Measurements from ENCODE around the gene GJC1.
A peak's percentile ranks its signal among the peaks of the same experiment; 100 is the strongest.

GJC1 gene

GRCh38 chr17:44829523-44830358 is at the start of gene GJC1:
TSS of gene GJC1 (minus strand) at chr17:44830287. CDS start at chr17:44805817, 24,470 bp downstream.
- peak within 1 kb of the TSS; percentile 86 for H3K4me3 ChIP-seq (ENCODE audit: low read depth, low read length)
- DNase-seq (ENCODE audit: low read depth, low spot score): peak; percentile 43
- TF ChIP-seq CTCF (IDR thresholded peaks at IDR 0.05; ENCODE audit: low read depth, low read length): no peak
- in situ Hi-C loops (cut with HindIII; ENCODE audit: low sequenced_read_pairs): no loop called here

GRCh38 chr17:44879376-44879775 is 49.3 kb upstream of the GJC1 start:
- no peak for TF ChIP-seq CTCF (IDR thresholded peaks at IDR 0.05; ENCODE audit: low read depth, low read length)
- in situ Hi-C loops (cut with HindIII; ENCODE audit: low sequenced_read_pairs): no loop called here
- no peak for DNase-seq (ENCODE audit: low read depth, low spot score)
- H3K4me3 ChIP-seq (ENCODE audit: low read depth, low read length): no peak overlapping the region

GRCh38 chr17:44878627-44879221 is 48.6 kb upstream of the GJC1 start:
- in situ Hi-C loops (cut with HindIII; ENCODE audit: low sequenced_read_pairs): no loop called here
- DNase-seq (ENCODE audit: low read depth, low spot score): peak; percentile 34
- peak; percentile 60 for TF ChIP-seq CTCF (IDR thresholded peaks at IDR 0.05; ENCODE audit: low read depth, low read length)
- no peak overlapping the region for H3K4me3 ChIP-seq (ENCODE audit: low read depth, low read length)

GRCh38 chr17:44877121-44877520 is 47.0 kb upstream of the GJC1 start:
- in situ Hi-C loops (cut with HindIII; ENCODE audit: low sequenced_read_pairs): no loop called here
- H3K4me3 ChIP-seq (ENCODE audit: low read depth, low read length): no peak overlapping the region
- DNase-seq (ENCODE audit: low read depth, low spot score): no peak
- no peak for TF ChIP-seq CTCF (IDR thresholded peaks at IDR 0.05; ENCODE audit: low read depth, low read length)

GRCh38 chr17:44875761-44876160 is 45.7 kb upstream of the GJC1 start:
- DNase-seq (ENCODE audit: low read depth, low spot score): no peak
- no peak overlapping the region for H3K4me3 ChIP-seq (ENCODE audit: low read depth, low read length)
- no peak for TF ChIP-seq CTCF (IDR thresholded peaks at IDR 0.05; ENCODE audit: low read depth, low read length)
- in situ Hi-C loops (cut with HindIII; ENCODE audit: low sequenced_read_pairs): no loop called here

- TF ChIP-seq CTCF (IDR thresholded peaks at IDR 0.05; ENCODE audit: low read depth, low read length): no peak
- H3K4me3 ChIP-seq (ENCODE audit: low read depth, low read length): no peak overlapping the region
- peak; percentile 18 for DNase-seq (ENCODE audit: low read depth, low spot score)
- in situ Hi-C loops (cut with HindIII; ENCODE audit: low sequenced_read_pairs): no loop called here
Observed at GRCh38 chr17:44872131-44872768, 42.2 kb upstream of the GJC1 start.

Data from astrocyte of the spinal cord (primary cell).